ENCODE measurements around the gene DLL1.
A peak's percentile ranks its signal among the peaks of the same experiment; 100 is the strongest.

Gene DLL1

DNA sequence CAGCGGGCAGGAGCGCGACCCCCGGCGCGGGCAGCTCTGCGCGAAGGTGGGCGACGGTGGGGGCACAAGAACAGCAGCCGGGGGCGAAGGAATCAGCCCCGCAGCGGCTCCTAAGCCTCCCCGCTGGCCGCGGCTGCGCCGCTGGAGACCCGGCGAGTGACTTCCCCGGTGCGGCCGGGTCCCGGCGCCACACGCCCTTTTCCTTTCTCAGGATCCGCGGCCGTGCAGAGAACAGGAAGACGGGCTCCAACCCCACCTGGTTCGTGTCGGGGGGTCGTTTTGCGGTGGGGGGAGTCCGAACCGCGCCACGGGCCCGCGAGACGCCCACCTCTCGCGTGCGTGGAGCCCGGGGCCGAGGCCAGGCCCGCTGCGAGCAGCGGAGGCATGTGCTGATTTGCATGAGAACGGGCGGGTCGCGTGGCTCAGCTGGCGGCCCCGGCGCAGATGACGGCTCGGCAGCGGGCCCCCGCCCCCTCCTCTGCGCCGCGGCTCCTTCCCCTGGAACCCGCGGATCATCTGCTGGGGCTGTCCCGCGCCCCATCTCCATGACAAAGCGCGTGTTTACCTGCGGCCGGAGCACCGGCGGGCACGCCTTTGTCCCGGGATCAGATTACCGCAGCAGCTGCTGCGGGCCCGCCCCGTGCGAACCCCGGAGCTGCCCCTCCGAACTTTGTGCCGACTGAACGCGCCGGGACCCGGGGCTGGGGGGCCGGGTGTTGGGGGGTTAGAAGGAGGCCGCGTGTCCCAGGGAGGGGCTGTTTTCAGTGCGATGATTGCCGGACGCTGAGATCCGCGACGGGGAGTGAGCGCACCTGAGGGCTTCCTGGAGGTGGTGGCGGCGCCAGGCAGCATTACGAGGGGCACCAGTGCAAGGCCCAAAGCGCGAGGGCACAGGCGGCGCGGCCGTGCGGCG, 4.9 kb upstream of the DLL1 start:
- no peak overlapping the region for H3K27ac ChIP-seq
- peak overlapping the region; percentile 68 for H3K4me3 ChIP-seq
- TF ChIP-seq, protein P1, sequence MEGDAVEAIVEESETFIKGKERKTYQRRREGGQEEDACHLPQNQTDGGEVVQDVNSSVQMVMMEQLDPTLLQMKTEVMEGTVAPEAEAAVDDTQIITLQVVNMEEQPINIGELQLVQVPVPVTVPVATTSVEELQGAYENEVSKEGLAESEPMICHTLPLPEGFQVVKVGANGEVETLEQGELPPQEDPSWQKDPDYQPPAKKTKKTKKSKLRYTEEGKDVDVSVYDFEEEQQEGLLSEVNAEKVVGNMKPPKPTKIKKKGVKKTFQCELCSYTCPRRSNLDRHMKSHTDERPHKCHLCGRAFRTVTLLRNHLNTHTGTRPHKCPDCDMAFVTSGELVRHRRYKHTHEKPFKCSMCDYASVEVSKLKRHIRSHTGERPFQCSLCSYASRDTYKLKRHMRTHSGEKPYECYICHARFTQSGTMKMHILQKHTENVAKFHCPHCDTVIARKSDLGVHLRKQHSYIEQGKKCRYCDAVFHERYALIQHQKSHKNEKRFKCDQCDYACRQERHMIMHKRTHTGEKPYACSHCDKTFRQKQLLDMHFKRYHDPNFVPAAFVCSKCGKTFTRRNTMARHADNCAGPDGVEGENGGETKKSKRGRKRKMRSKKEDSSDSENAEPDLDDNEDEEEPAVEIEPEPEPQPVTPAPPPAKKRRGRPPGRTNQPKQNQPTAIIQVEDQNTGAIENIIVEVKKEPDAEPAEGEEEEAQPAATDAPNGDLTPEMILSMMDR (IDR thresholded peaks at IDR 0.05) = no peak
- no peak for DNase-seq (ENCODE audit: low spot score)

DNA sequence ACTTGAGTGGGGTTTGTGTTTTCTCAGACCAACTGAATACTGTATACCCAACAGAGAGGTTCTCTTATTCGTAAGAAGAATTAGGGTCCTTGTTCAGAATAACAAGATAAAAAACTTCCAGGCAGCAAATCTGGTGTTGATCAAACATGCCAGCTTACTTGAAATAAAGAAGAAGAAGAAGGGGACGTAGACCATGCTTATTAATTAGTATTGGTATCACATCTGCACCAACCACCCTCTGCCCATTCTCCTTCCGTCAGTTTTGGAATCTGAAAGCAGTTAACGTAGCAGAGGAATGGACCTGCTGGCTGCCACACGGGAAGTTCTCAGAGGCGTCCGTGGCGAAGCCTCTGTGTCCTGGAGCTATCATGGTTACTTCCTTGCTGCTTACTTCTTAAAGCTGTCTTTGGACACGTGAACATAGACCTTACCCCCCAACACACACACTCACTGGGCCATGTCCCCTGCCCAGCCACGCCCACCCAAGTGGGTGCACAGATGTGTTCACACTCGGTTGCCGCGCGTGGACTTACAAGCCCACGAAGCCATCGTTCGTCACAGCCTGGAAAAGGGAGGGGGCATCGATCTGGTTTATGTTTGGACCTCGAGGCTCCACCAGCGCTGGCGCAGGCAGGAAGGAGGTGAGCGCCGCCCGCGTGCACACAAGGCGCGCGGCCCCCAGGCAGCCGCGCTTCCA, 4.1 kb upstream of the DLL1 start:
- TF ChIP-seq, protein P1 (IDR thresholded peaks at IDR 0.05) = no peak
- Histone ChIP-seq H3K4me3 (peak overlapping the region; percentile 68), H3K27ac (no peak overlapping the region)
- DNase-seq (ENCODE audit: low spot score) = no peak

GRCh38 chr6:170294298-170294730, 3.4 kb upstream of the DLL1 start:
- TF ChIP-seq, protein P1 (IDR thresholded peaks at IDR 0.05) = no peak
- no peak overlapping the region for H3K27ac ChIP-seq

DNA sequence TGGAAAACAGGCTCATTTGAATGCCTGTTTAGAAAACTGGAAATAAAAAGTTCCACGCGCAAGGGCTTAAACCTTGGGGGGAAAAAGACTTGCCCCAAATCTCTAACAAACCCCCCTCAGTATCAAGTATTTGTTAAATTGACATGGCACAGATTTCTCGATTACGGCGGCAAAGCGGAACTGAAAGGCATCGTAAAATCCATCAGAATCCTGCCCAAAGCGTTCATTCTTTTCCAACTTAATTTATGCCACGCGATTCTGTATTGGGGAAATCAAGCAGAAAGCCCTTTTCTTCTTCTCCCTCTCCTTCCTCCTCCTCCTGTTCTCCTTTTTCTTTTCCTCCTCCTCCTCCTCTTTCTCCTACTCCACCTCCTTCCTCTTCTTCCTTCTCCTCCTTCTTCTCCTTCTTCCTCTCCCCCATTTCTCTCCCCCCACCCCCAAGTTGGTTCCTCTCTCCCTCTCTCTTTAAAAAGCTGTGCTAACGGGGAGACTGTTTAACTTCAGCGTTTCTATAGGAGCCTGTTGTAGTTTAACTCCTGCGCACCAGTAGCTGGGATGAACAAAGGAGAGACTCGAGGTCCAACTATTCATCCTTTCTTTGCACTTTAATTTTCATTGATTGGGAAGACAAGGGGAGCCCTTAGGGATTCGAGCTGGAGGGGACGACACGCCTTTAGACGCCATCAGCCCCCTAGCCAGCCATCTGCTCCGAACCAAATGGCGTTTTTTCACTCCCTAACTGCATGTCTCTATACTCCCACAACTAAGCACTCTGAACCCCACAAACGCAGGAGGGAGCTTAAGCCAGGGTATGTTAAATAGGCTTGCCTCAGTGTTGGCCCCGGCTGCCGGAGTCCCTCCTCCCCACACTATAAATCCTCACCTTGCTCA, 2.7 kb upstream of the DLL1 start:
- Histone ChIP-seq H3K4me3 (peak overlapping the region; percentile 37), H3K27ac (no peak overlapping the region)
- TF ChIP-seq, protein P1 (IDR thresholded peaks at IDR 0.05) = no peak
- no peak for DNase-seq (ENCODE audit: low spot score)

More at GRCh38 chr6:170294298-170294730, 3.4 kb upstream of the DLL1 start:
- no peak overlapping the region for H3K4me3 ChIP-seq
- DNase-seq (ENCODE audit: low spot score) = no peak

- no peak for DNase-seq (ENCODE audit: low spot score)
- Histone ChIP-seq H3K4me3 (peak overlapping the region; percentile 85), H3K27ac (no peak overlapping the region)
- TF ChIP-seq, protein P1 (IDR thresholded peaks at IDR 0.05) = no peak
Observed at GRCh38 chr6:170292407-170293158, 1.7 kb upstream of the DLL1 start.

- DNase-seq (ENCODE audit: low spot score) = no peak
- Histone ChIP-seq H3K27ac (peak overlapping the region in 1 of 2 donors; percentile 68), H3K4me3 (peak overlapping the region; percentile 85)
- TF ChIP-seq, protein P1 (IDR thresholded peaks at IDR 0.05) = no peak
Observed at GRCh38 chr6:170292111-170292406, 1.2 kb upstream of the DLL1 start.

Measured in coronary artery (tissue), 2 donors.